Right forelimb (tissue), 1 donor: ENCODE data around the gene ADGRL3.
"Not testable (repeated sequence)": the region's sequence is repeated elsewhere in the genome, so short reads cannot be mapped to it uniquely, and the experiment has no call there.

Experiments used
- DNase-seq: peaks from one replicate; pipeline ENCODE4 v3.0.0-alpha.2; 2018

The ADGRL3 gene

GRCh38 chr4:61509721-61510241 lies 309.7 kb downstream of the ADGRL3 start:
- not testable (repeated sequence) for DNase-seq

- DNase-seq = no peak
Measured at GRCh38 chr4:61511716-61512488, 311.8 kb downstream of the ADGRL3 start.

- DNase-seq = no peak
Measured at GRCh38 chr4:61514991-61515390, 314.9 kb downstream of the ADGRL3 start.

- DNase-seq = no peak
Measured at GRCh38 chr4:61517144-61517543, 317.0 kb downstream of the ADGRL3 start.

GRCh38 chr4:61520166-61520565 lies 320.0 kb downstream of the ADGRL3 start:
- no peak for DNase-seq

GRCh38 chr4:61520681-61521160 lies 320.6 kb downstream of the ADGRL3 start:
- DNase-seq = no peak

- no peak for DNase-seq
Measured at GRCh38 chr4:61521451-61521850, 321.3 kb downstream of the ADGRL3 start.

GRCh38 chr4:61522312-61522711 lies 322.2 kb downstream of the ADGRL3 start:
- no peak for DNase-seq

GRCh38 chr4:61527888-61528287 lies 327.8 kb downstream of the ADGRL3 start:
- no peak for DNase-seq

- DNase-seq = no peak
Measured at GRCh38 chr4:61528595-61528994, 328.5 kb downstream of the ADGRL3 start.

- no peak for DNase-seq
Measured at GRCh38 chr4:61531188-61531587, 331.1 kb downstream of the ADGRL3 start.

- no peak for DNase-seq
Measured at GRCh38 chr4:61532336-61533000, 332.3 kb downstream of the ADGRL3 start.

GRCh38 chr4:61533140-61533539 lies 333.0 kb downstream of the ADGRL3 start:
- no peak for DNase-seq

- no peak for DNase-seq
Measured at GRCh38 chr4:61540944-61541343, 340.8 kb downstream of the ADGRL3 start.

GRCh38 chr4:61541459-61541858 lies 341.3 kb downstream of the ADGRL3 start:
- DNase-seq = no peak

GRCh38 chr4:61543976-61544375 lies 343.9 kb downstream of the ADGRL3 start:
- DNase-seq = no peak

- no peak for DNase-seq
Measured at GRCh38 chr4:61545902-61546480, 345.9 kb downstream of the ADGRL3 start.

GRCh38 chr4:61549336-61549735 lies 349.2 kb downstream of the ADGRL3 start:
- no peak for DNase-seq

GRCh38 chr4:61553557-61554125 lies 353.5 kb downstream of the ADGRL3 start:
- DNase-seq = no peak

- no peak for DNase-seq
Measured at GRCh38 chr4:61555789-61556188, 355.7 kb downstream of the ADGRL3 start.

- DNase-seq = no peak
Measured at GRCh38 chr4:61556277-61556676, 356.2 kb downstream of the ADGRL3 start.

- DNase-seq = no peak
Measured at GRCh38 chr4:61559396-61559795, 359.3 kb downstream of the ADGRL3 start.

GRCh38 chr4:61561028-61561427 lies 360.9 kb downstream of the ADGRL3 start:
- DNase-seq = no peak
